Right lobe of liver (tissue), 6 donors: ENCODE results near the gene TMEM87B. TPM values are rescaled to one million over a fixed set of nuclear protein-coding genes. Genes with fewer than 3 reads are reported as not detected.

ENCODE experiments used
- ATAC-seq, 4 donors: fragments of 200-7000 bp; cut with Tn5 transposase; one replicate each; pipeline ENCODE4 v1.9.1; 2020; ENCODE audit warnings: mild to moderate bottlenecking in 4 of 4, moderate library complexity in 4 of 4
- DNase-seq, 3 donors: peaks; one replicate each; pipeline ENCODE4 v3.0.0-alpha.2; 2020
- H3K27ac ChIP-seq, 3 donors: fragments of 200-600 bp; one replicate each; pipeline ENCODE4 v1.8.0; 2022
- H3K27me3 ChIP-seq, 2 donors: fragments of 200-600 bp; one replicate each; pipeline ENCODE4 v1.8.0; 2022
- H3K36me3 ChIP-seq, 4 donors: fragments of 200-600 bp; sonication (generic) in 1 of 4; one replicate each; pipeline versions ENCODE4 v1.5.1 to v1.8.0; 2017 to 2022; ENCODE audit warnings: control low read depth in 1 of 4
- H3K4me1 ChIP-seq, 4 donors: fragments of 200-600 bp; sonication (generic) in 1 of 4; one replicate each; pipeline versions ENCODE4 v1.5.1 to v1.8.0; 2017 to 2022; ENCODE audit warnings: control low read depth in 1 of 4
- H3K4me3 ChIP-seq, 3 donors: fragments of 200-600 bp; one replicate each; pipeline ENCODE4 v1.8.0; 2022
- H3K9me3 ChIP-seq, 4 donors: fragments of 200-600 bp; sonication (generic) in 1 of 4; one replicate each; pipeline versions ENCODE4 v1.5.1 to v1.8.0; 2017 to 2022; ENCODE audit warnings: control low read depth in 1 of 4
- POLR2A ChIP-seq: fragments of 450-650 bp; IDR thresholded peaks from one replicate; pipeline ENCODE4 v1.6.1; 2017; ENCODE audit warnings: antibody characterized with exemption, mild to moderate bottlenecking
- WGBS: methylation state at CpG from one replicate; pipeline ENCODE4 v1.1.6; 2018; ENCODE audit warnings: low coverage, low lambda C conversion rate; ENCODE audit not compliant: insufficient coverage; ENCODE audit errors: missing lambda C conversion rate; 5-methylcytosine and 5-hydroxymethylcytosine counted together
- intact Hi-C, 2 donors: fragments of 100-400 bp; cut with DNase I; formaldehyde crosslinking; loops; one replicate each; pipeline versions ENCODE4 v1.11.2 to v1.14.1; 2022
- total RNA-seq, 6 experiments: library from RNA; depleted of rRNA in 2 of 6; stranded (reverse); fragments of >200 nt in 2 of 6; fragmentation: NEBNext Ultra II Directional in 3 of 6; extraction: Animal tissue kit (Norgen Biotek cat#: 25700) in 3 of 6; gene quantifications; one replicate each; pipeline versions ENCODE4 v1.1.0 to v1.2.4, GENCODE V29; 2016 to 2023
- TF ChIP-seq, protein P1 (sequence below), 4 donors: fragments of 200-600 bp in 3 of 4; fragments of 450-650 bp in 1 of 4; IDR thresholded peaks; one replicate each; pipeline versions ENCODE4 v1.5.1 to v1.8.0; 2016 to 2022; ENCODE audit warnings: antibody characterized with exemption in 4 of 4, mild to moderate bottlenecking in 2 of 4
- donor health status: DM: no; HTN: yes; CAD: no.
- donor health status: DM: no; HTN: no; CAD: no.
- donor health status: DM: no; HTN: no; CAD: no.
- donor health status: DM: no; HTN: yes; CAD: no.
- donor health status: DM: no; HTN: yes; CAD: no.

Gene TMEM87B
- total RNA-seq, 6 experiments from 2014 or later: 5.4 to 18.0 (median 8.8) TPM

DNA sequence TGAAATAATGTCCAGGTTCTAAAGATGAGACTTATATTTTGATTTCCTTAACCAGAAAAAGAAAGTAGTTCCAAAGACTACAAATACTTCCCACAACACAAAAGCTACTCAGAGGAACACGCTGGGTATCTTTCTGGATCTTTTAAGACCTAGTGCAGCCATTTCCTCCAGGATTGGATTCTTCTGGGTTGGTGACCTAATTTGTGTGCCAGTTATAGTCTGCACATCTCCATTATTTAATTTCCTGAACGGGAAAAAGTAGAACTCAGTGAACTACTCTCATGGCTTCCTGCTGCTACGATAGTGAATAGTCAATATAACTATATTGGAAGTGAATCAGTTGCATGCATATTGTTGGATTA, 1.5 kb downstream of the TMEM87B start:
- Histone ChIP-seq H3K27me3 (no peaks in the 10 kb centered on the region), H3K4me3 (peak overlapping the region; percentile 76 to 93 (median 83)), H3K36me3 (peaks cover 0 to 6% (median 0%) of the 10 kb centered on the region in 4 donors), H3K9me3 (no peaks in the 10 kb centered on the region), H3K27ac (peak overlapping the region in 2 of 3 donors; percentile 92 to 99), H3K4me1 (peaks cover 0 to 13% (median 3%) of the 10 kb centered on the region in 4 donors)
- intact Hi-C loops: no loop called here
- TF ChIP-seq, protein P1, sequence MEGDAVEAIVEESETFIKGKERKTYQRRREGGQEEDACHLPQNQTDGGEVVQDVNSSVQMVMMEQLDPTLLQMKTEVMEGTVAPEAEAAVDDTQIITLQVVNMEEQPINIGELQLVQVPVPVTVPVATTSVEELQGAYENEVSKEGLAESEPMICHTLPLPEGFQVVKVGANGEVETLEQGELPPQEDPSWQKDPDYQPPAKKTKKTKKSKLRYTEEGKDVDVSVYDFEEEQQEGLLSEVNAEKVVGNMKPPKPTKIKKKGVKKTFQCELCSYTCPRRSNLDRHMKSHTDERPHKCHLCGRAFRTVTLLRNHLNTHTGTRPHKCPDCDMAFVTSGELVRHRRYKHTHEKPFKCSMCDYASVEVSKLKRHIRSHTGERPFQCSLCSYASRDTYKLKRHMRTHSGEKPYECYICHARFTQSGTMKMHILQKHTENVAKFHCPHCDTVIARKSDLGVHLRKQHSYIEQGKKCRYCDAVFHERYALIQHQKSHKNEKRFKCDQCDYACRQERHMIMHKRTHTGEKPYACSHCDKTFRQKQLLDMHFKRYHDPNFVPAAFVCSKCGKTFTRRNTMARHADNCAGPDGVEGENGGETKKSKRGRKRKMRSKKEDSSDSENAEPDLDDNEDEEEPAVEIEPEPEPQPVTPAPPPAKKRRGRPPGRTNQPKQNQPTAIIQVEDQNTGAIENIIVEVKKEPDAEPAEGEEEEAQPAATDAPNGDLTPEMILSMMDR (IDR thresholded peaks at IDR 0.05): no peak
- no peak for TF ChIP-seq POLR2A
- WGBS: 55% methylated on average over 3 of the region's 3 CpGs
- ATAC-seq (no peak), DNase-seq (no peak)

DNA sequence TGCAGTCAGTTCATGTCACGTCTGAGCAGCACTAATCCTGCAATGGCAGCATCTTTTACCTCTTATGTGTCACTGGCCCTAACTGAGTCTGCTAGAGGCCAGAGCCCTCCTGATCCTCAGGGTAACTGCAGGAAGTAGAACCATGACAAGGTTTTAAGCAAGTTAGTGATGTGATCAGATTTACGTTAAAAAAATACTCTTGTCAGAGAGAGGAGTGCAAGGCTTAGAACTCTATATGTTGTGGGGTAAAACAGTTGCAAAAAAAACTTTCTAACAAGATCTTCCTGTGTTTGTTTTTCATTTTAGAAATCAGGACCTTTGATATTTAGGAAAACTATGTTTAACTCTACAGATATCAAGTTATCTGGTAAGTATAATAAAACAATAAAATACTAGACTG, 4.6 kb downstream of the TMEM87B start:
- no peaks in the 10 kb centered on the region for H3K27me3 ChIP-seq
- no peaks in the 10 kb centered on the region for H3K9me3 ChIP-seq
- DNase-seq (no peak), ATAC-seq (no peak)
- H3K4me1 ChIP-seq: peaks cover 0 to 7% (median 0%) of the 10 kb centered on the region in 4 donors
- TF ChIP-seq, protein P1 (IDR thresholded peaks at IDR 0.05): no peak
- no peak for TF ChIP-seq POLR2A
- peaks cover 0 to 18% (median 0%) of the 10 kb centered on the region in 4 donors for H3K36me3 ChIP-seq
- intact Hi-C loops: no loop called here
- H3K4me3 ChIP-seq: no peak overlapping the region
- WGBS: 100% methylated on average over 1 of the region's 2 CpGs
- H3K27ac ChIP-seq: no peak overlapping the region

DNA sequence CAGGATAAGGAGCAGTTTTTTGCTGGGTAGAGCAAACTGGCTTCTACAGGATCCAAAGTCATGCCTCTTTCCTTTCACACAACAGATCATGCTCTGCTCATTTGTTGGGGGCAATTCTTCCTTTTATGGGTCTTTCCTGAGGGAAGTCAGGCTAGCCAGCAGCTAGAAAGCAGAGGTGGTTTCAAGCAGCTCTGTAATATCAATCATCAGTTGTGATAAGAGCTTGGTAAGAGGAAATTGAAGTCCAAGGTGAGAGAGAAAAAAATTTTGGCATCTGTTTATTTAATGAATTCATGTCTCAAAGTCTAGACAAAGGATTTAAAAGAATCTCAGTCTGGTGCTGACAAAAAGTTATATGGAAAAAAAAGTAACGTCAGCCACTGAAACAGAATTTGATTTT, 6.2 kb downstream of the TMEM87B start:
- ATAC-seq: no peak
- intact Hi-C loops: no loop called here
- no peaks in the 10 kb centered on the region for H3K9me3 ChIP-seq
- no peak for DNase-seq
- peaks cover 0 to 7% (median 0%) of the 10 kb centered on the region in 4 donors for H3K4me1 ChIP-seq
- H3K36me3 ChIP-seq: peaks cover 0 to 24% (median 0%) of the 10 kb centered on the region in 4 donors
- H3K27ac ChIP-seq: no peak overlapping the region
- TF ChIP-seq POLR2A: no peak
- TF ChIP-seq, protein P1 (IDR thresholded peaks at IDR 0.05): no peak
- 86% methylated on average over 1 of the region's 1 CpG for WGBS
- no peaks in the 10 kb centered on the region for H3K27me3 ChIP-seq
- no peak overlapping the region for H3K4me3 ChIP-seq

DNA sequence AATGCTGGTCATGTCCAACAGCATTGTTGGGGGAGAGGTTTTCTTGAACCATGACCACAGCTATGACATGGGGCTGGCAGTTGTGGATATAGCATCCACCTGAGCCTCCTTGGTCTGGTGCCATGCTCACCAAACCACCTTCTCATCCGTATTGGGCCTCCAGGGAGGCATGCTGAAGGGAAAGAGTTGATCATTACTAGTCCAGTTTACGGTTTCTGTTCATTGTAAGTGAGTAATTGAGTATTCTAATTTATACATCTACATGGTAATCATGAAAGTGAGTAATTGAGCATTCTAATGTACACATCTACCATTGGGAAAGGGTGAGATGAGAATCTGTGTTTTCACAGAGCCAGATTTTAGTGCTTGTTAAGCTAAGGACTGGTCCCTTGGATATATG, 6.8 kb downstream of the TMEM87B start:
- intact Hi-C loops: no loop called here
- H3K9me3 ChIP-seq: no peaks in the 10 kb centered on the region
- ATAC-seq: no peak
- no peak overlapping the region for H3K27ac ChIP-seq
- H3K4me3 ChIP-seq: no peak overlapping the region
- peaks cover 0 to 5% (median 0%) of the 10 kb centered on the region in 4 donors for H3K4me1 ChIP-seq
- WGBS: 96% methylated on average over 2 of the region's 2 CpGs
- H3K27me3 ChIP-seq: no peaks in the 10 kb centered on the region
- TF ChIP-seq, protein P1 (IDR thresholded peaks at IDR 0.05): no peak
- no peak for TF ChIP-seq POLR2A
- peaks cover 0 to 24% (median 0%) of the 10 kb centered on the region in 4 donors for H3K36me3 ChIP-seq
- DNase-seq: no peak

DNA sequence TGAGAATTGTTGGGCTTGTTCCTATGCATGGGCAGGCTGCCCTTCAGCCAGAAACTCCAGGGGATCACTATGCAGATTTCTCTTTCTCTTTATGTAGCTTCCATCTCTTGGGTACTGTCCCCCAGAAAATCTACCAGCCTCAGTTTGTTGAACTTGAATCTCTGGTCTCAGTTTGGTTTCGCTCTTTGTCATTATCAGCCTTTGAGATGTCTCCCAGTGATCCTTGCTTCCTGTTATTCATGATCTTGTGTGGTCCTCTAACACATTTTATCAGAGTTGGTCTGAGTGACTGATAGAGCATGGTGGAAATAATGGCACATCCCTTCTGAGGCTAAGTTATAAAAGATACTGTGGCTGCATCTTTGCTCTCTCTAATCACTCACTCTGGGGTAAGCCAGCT, 7.8 kb downstream of the TMEM87B start:
- Histone ChIP-seq H3K4me1 (no peaks in the 10 kb centered on the region), H3K9me3 (no peaks in the 10 kb centered on the region), H3K27ac (no peak overlapping the region), H3K4me3 (no peak overlapping the region), H3K27me3 (no peaks in the 10 kb centered on the region), H3K36me3 (peaks cover 0 to 24% (median 3%) of the 10 kb centered on the region in 4 donors)
- intact Hi-C loops: no loop called here
- ATAC-seq (no peak), DNase-seq (no peak)
- TF ChIP-seq, protein P1 (IDR thresholded peaks at IDR 0.05): no peak
- TF ChIP-seq POLR2A: no peak
- 100% methylated on average over 1 of the region's 1 CpG for WGBS
